Astrocyte (in vitro differentiated cells and primary cell): ENCODE data around the gene ALDH16A1.

Source experiments
- EZH2 ChIP-seq: IDR thresholded peaks from 2 replicates; pipeline ENCODE4 v1.6.1; 2012; ENCODE audit warnings: mild to moderate bottlenecking, low read length, inconsistent platforms; ENCODE audit not compliant: insufficient read depth
- TF ChIP-seq, protein P1 (sequence below): IDR thresholded peaks from 2 replicates; pipeline ENCODE4 v1.5.1; 2011; ENCODE audit warnings: low read depth, mild to moderate bottlenecking, inconsistent platforms, low read length, moderate library complexity; ENCODE audit not compliant: insufficient read depth

DNA sequence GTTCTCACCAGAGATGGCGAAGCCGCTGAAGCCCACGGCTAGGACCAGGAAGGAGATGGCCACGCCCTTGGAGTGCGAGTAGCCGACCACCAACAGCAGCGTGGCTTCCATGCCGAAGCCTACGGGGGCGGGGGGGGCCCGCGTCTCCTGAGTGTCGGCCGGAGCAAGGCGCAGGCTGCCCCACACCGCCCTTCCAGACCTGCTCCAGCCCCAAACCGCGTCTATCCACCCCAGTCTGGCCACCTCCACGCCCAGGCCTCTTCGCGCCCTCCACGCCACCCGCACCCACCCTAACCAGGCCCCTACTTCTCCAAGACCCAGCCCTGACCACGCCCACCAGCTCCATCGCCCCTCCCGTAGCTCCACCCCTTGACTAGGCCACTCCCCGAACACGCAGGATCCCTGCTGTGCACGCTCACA, 21.7 kb upstream of the ALDH16A1 start:
- TF ChIP-seq, protein P1, sequence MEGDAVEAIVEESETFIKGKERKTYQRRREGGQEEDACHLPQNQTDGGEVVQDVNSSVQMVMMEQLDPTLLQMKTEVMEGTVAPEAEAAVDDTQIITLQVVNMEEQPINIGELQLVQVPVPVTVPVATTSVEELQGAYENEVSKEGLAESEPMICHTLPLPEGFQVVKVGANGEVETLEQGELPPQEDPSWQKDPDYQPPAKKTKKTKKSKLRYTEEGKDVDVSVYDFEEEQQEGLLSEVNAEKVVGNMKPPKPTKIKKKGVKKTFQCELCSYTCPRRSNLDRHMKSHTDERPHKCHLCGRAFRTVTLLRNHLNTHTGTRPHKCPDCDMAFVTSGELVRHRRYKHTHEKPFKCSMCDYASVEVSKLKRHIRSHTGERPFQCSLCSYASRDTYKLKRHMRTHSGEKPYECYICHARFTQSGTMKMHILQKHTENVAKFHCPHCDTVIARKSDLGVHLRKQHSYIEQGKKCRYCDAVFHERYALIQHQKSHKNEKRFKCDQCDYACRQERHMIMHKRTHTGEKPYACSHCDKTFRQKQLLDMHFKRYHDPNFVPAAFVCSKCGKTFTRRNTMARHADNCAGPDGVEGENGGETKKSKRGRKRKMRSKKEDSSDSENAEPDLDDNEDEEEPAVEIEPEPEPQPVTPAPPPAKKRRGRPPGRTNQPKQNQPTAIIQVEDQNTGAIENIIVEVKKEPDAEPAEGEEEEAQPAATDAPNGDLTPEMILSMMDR = no peak
- no peak for TF ChIP-seq EZH2
